ENCODE data around the gene SEMA3B. TPM values are rescaled to one million over a fixed set of nuclear protein-coding genes. Genes with fewer than 3 reads are reported as not detected.

Gene SEMA3B
- total and polyA plus RNA-seq, 9 of the 15 experiments (the other 6 are each of a cell fraction or from before 2014, with no cell fraction given), result 0.03 to 1.8 (median 0.55) TPM; not detected in 1

GRCh38 chr3:50237754-50238548 is 31.0 kb upstream of the SEMA3B start:
- Histone ChIP-seq H3K36me3 (ENCODE audit: control insufficient read depth, insufficient read depth, low read length) (peaks cover 4% of the 10 kb centered on the region; the same call in 1 of the 3 replicates), H3K4me3 (peak overlapping the region; percentile 73), H3K27me3 (ENCODE audit: control insufficient read depth in 2 of 2, insufficient read depth in 2 of 2, low read length in 2 of 2) (no peaks in the 10 kb centered on the region), H2AFZ (ENCODE audit: low read depth, low read length) (no peak overlapping the region), H3K9ac (ENCODE audit: insufficient read depth in 1 of 2, low read depth in 2 of 2, low read length in 2 of 2) (peak overlapping the region; percentile 30 to 95), H3K27ac (ENCODE audit: extremely low read depth, low read depth, low read length) (0 out of 3 replicates have a peak overlapping the region, but pooled peaks have one; percentile 8), H3K9me1 (ENCODE audit: control insufficient read depth, insufficient read depth, low read length) (no peaks in the 10 kb centered on the region), H3K4me1 (replicated peaks in 1 of 2; ENCODE audit: control insufficient read depth in 2 of 2, insufficient read depth in 2 of 2, low read length in 2 of 2) (peaks cover 44 to 73% of the 10 kb centered on the region in 2 experiments), H4K20me1 (replicated peaks; ENCODE audit: control insufficient read depth, insufficient read depth, low read length) (no peaks in the 10 kb centered on the region), H3K79me2 (ENCODE audit: control insufficient read depth, insufficient read depth, low read length) (peaks cover 39% of the 10 kb centered on the region), H3K9me3 (replicated peaks; ENCODE audit: control insufficient read depth, insufficient read depth, low read depth, low read length) (no peaks in the 10 kb centered on the region), H3K4me2 (ENCODE audit: insufficient read depth, low read length) (peak overlapping the region; percentile 80)
- ATAC-seq (no peak), FAIRE-seq (no peak), DNase-seq (ENCODE audit: extremely low read depth in 1 of 4, low spot score in 3 of 4) (peak in 2 of 4 experiments; percentile 20 to 49)
- no TSS peak for BruUV-seq (replicated peaks)
- POLR2A ChIA-PET, result interaction anchor here (0.6 kb wide), 1 partner anchor 1180 kb away, joined by 3 read pairs; no protein-coding TSS in a partner anchor
- in situ Hi-C loops (cut with MboI), result no loop called here
- intact Hi-C loops (cut with micrococcal nuclease), result no loop called here
- WGBS (ENCODE audit: insufficient coverage, low coverage, missing lambda C conversion rate), result 30% methylated on average over 5 of the region's 31 CpGs
- CTCF ChIA-PET (ENCODE audit: low intra/inter-chr PET ratio), result no interaction called here
- TF ChIP-seq ZFP36 (IDR thresholded peaks at IDR 0.05; ENCODE audit: low read depth, low read length, partially characterized antibody) (peak; percentile 21), YBX1 (IDR thresholded peaks at IDR 0.05) (no peak), ETV1 (tag; conservative IDR thresholded peaks at IDR 0.05; ENCODE audit: low read depth) (no peak), U2AF2 (optimal IDR thresholded peaks at IDR 0.05; ENCODE audit: low read depth, low read length) (no peak), ASH1L (IDR thresholded peaks at IDR 0.05; ENCODE audit: borderline replicate concordance, low read depth, partially characterized antibody) (no peak), PHF20 (IDR thresholded peaks at IDR 0.05; ENCODE audit: partially characterized antibody) (no peak), GABPA (tag; conservative IDR thresholded peaks at IDR 0.05; ENCODE audit: low read depth) (peak; percentile 41; the same call in 1 of the 2 replicates), SAP30 (IDR thresholded peaks at IDR 0.05; ENCODE audit: borderline replicate concordance, insufficient read depth, low read depth, low read length, poor library complexity, severe bottlenecking) (peak; percentile 58), DPF2 (IDR thresholded peaks at IDR 0.05) (no peak), GABPB1 (CRISPR knock-in tag; IDR thresholded peaks at IDR 0.05) (peak; percentile 67; the same call in 1 of the 2 replicates), GTF2B (IDR thresholded peaks at IDR 0.05; ENCODE audit: extremely low read depth, insufficient read length) (no peak), FOSL1 (tag; conservative IDR thresholded peaks at IDR 0.05) (no peak), SP1 (CRISPR knock-in tag; IDR thresholded peaks at IDR 0.05) (peak; percentile 34; the same call in 1 of the 2 replicates), TAF1 (IDR thresholded peaks at IDR 0.05; ENCODE audit: control insufficient read depth, extremely low read depth, insufficient read depth, low read length, severe bottlenecking) (no peak), CREB3L1 (IDR thresholded peaks at IDR 0.05; ENCODE audit: borderline replicate concordance, low read depth) (no peak), ZNF239 (CRISPR knock-in tag; IDR thresholded peaks at IDR 0.05) (no peak), HDGF (IDR thresholded peaks at IDR 0.05) (no peak), MXD1 (CRISPR knock-in tag; IDR thresholded peaks at IDR 0.05; ENCODE audit: borderline replicate concordance, poor library complexity, severe bottlenecking) (no peak), POLR2AphosphoS2 (IDR thresholded peaks at IDR 0.05; ENCODE audit: low read length) (no peak), EGR1 (conservative IDR thresholded peaks at IDR 0.05) (peak; percentile 57)
